ENCODE measurements around the gene NCSTN. TPM values are rescaled to one million over a fixed set of nuclear protein-coding genes. Genes with fewer than 3 reads are reported as not detected.

Gene NCSTN
- total and polyA plus RNA-seq, 10 of the 15 experiments (the other 5 are each of a cell fraction or from before 2014, with no cell fraction given), result 33.3 to 88.2 (median 60.4) TPM

- TF ChIP-seq ZBTB33 (IDR thresholded peaks at IDR 0.05) (no peak), ZNF384 (IDR thresholded peaks at IDR 0.05; ENCODE audit: borderline replicate concordance, low read depth, low read length) (no peak), PBX3 (IDR thresholded peaks at IDR 0.05; ENCODE audit: insufficient replicate concordance, low read depth, low read length) (no peak), REST (IDR thresholded peaks at IDR 0.05; ENCODE audit: low read depth, low read length) (no peak), IKZF2 (IDR thresholded peaks at IDR 0.05) (peak; percentile 48 to 59; a peak in 2 of 4 replicates), EZH2 (IDR thresholded peaks at IDR 0.05; ENCODE audit: borderline replicate concordance, control insufficient read depth, low read depth, low read length) (no peak), CUX1 (IDR thresholded peaks at IDR 0.05; ENCODE audit: insufficient replicate concordance, low read depth, low read length) (no peak), PAX5 (IDR thresholded peaks at IDR 0.05; ENCODE audit: borderline replicate concordance, low read depth, low read length) (no peak), TCF3 (IDR thresholded peaks at IDR 0.05; ENCODE audit: borderline replicate concordance, insufficient read depth, low read depth, low read length) (no peak), ZSCAN29 (IDR thresholded peaks at IDR 0.05) (no peak), ATF2 (IDR thresholded peaks at IDR 0.05; ENCODE audit: low read length) (no peak), ATF3 (IDR thresholded peaks at IDR 0.05; ENCODE audit: borderline replicate concordance, extremely low read depth, low read depth, low read length) (no peak)
Observed at GRCh38 chr1:160400223-160400645, 57.1 kb downstream of the NCSTN start, which contains the start of gene VANGL2 (continued).

All from GM12878 (cell line).